Gastrocnemius medialis (tissue), 4 donors: ENCODE measurements around the gene LCAT. TPM values are rescaled to one million over a fixed set of nuclear protein-coding genes. Genes with fewer than 3 reads are reported as not detected.

Source experiments
- ATAC-seq, 2 donors: fragments of 150-250 bp; one replicate each; pipeline ENCODE4 v1.9.1; 2016
- DNase-seq, 2 donors: peaks; one replicate each; pipeline ENCODE4 v3.0.0-alpha.2; 2019
- H3K27ac ChIP-seq, 4 donors: fragments of 200-600 bp; sonication (generic); 1 replicate in 1 of 4; 2 replicates in 3 of 4; pipeline ENCODE4 v1.5.1; 2016 to 2018; ENCODE audit warnings: mild to moderate bottlenecking in 2 of 4, moderate library complexity in 1 of 4
- H3K27me3 ChIP-seq, 3 donors: fragments of 200-600 bp; sonication (generic) in 2 of 3; 1 replicate in 1 of 3; 2 replicates in 2 of 3; pipeline versions ENCODE4 v1.5.1 to v1.6.0; 2016 to 2019; ENCODE audit warnings: mild to moderate bottlenecking in 1 of 3, moderate library complexity in 1 of 3
- H3K36me3 ChIP-seq, 2 donors: fragments of 200-600 bp; sonication (generic) in 1 of 2; one replicate each; pipeline ENCODE4 v1.5.1; 2017 to 2018
- H3K4me1 ChIP-seq, 2 donors: fragments of 200-600 bp; sonication (generic) in 1 of 2; one replicate each; pipeline ENCODE4 v1.5.1; 2016 to 2017; ENCODE audit warnings: mild to moderate bottlenecking in 2 of 2
- H3K4me3 ChIP-seq, 4 donors: fragments of 200-600 bp; sonication (generic) in 3 of 4; 1 replicate in 1 of 4; 2 replicates in 3 of 4; pipeline ENCODE4 v1.5.1; 2016 to 2019; ENCODE audit warnings: mild to moderate bottlenecking in 2 of 4
- H3K9me3 ChIP-seq, 3 donors: fragments of 200-600 bp; sonication (generic) in 2 of 3; 1 replicate in 1 of 3; 2 replicates in 2 of 3; pipeline ENCODE4 v1.5.1; 2016 to 2019
- CTCF ChIP-seq, 5 experiments: fragments of 450-650 bp in 3 of 5; fragments of 200-600 bp in 2 of 5; sonication (generic) in 2 of 5; IDR thresholded peaks in 4 of 5; conservative IDR thresholded peaks in 1 of 5; 1 replicate in 4 of 5; 2 replicates in 1 of 5; pipeline ENCODE4 v1.5.1; 2016 to 2019; ENCODE audit warnings: antibody characterized with exemption in 5 of 5, mild to moderate bottlenecking in 3 of 5, moderate library complexity in 3 of 5
- POLR2A ChIP-seq, 2 donors: fragments of 450-650 bp; IDR thresholded peaks; one replicate each; pipeline ENCODE4 v1.6.1; 2017; ENCODE audit warnings: antibody characterized with exemption in 2 of 2, mild to moderate bottlenecking in 2 of 2, moderate library complexity in 2 of 2
- in situ Hi-C, 4 donors: fragments of 200-750 bp; cut with MboI; loops; one replicate each; pipeline versions ENCODE4 v1.15.0 to v1.8.0; 2017; ENCODE audit warnings: low sequenced_read_pairs in 4 of 4
- intact Hi-C: fragments of 100-400 bp; cut with DNase I; formaldehyde crosslinking; loops from one replicate; pipeline ENCODE4 v1.15.1; 2023; ENCODE audit warnings: low total_unique reads
- total RNA-seq, 4 donors: library from RNA; depleted of rRNA; stranded (reverse); fragments of >200 nt; gene quantifications; one replicate each; pipeline versions ENCODE4 v1.1.0 to v1.2.3, GENCODE V29; 2016

LCAT gene
- total RNA-seq, 4 donors from 2014 or later, result 2.5 to 18.7 (median 3.5) TPM

- Histone ChIP-seq H3K4me1 (peaks cover 42 to 46% of the 10 kb centered on the region in 2 donors), H3K27ac (peak within 1 kb of the TSS; percentile 87 to 95 (median 89)), H3K4me3 (peak within 1 kb of the TSS; percentile 69 to 80 (median 80)), H3K27me3 (no peaks in the 10 kb centered on the region), H3K9me3 (no peaks in the 10 kb centered on the region), H3K36me3 (no peaks in the 10 kb centered on the region)
- peak; percentile 53 to 66 for DNase-seq
- intact Hi-C loops, result no loop called here
- ATAC-seq, result peak; percentile 42 to 62
- in situ Hi-C loops, result no loop called here
- peak; percentile 93 to 94 for TF ChIP-seq POLR2A (IDR thresholded peaks at IDR 0.05)
- peak in 1 of 5 experiments; percentile 16 for TF ChIP-seq CTCF (IDR thresholded peaks at IDR 0.05 in 4 of 5, conservative IDR thresholded peaks at IDR 0.05 in 1 of 5)
Measured at GRCh38 chr16:67968400-67969253, 24.7 kb upstream of the LCAT start, which contains the start of gene SLC12A4. Gene SLC12A4 (minus strand): TSS chr16:67968637. CDS start chr16:67968553, 84 bp downstream.

- intact Hi-C loops (loop anchor here (2.0 kb wide), 1 partner anchor 19 kb away; no protein-coding TSS in a partner anchor), in situ Hi-C loops (no loop called here)
- Histone ChIP-seq H3K27me3 (no peaks in the 10 kb centered on the region), H3K4me3 (peak overlapping the region; percentile 69 to 80 (median 80)), H3K4me1 (peaks cover 49 to 52% of the 10 kb centered on the region in 2 donors), H3K9me3 (no peaks in the 10 kb centered on the region), H3K27ac (peak overlapping the region; percentile 87 to 95 (median 89)), H3K36me3 (no peaks in the 10 kb centered on the region)
- ATAC-seq, result peak; percentile 17 to 19
- no peak for DNase-seq
- no peak for TF ChIP-seq CTCF (IDR thresholded peaks at IDR 0.05 in 4 of 5, conservative IDR thresholded peaks at IDR 0.05 in 1 of 5)
- no peak for TF ChIP-seq POLR2A (IDR thresholded peaks at IDR 0.05)
Measured at GRCh38 chr16:67967958-67968399, 24.1 kb upstream of the LCAT start.

- Histone ChIP-seq H3K27ac (peak overlapping the region; percentile 87 to 95 (median 89)), H3K27me3 (no peaks in the 10 kb centered on the region), H3K9me3 (no peaks in the 10 kb centered on the region), H3K4me1 (peaks cover 55 to 58% of the 10 kb centered on the region in 2 donors), H3K4me3 (peak overlapping the region; percentile 69 to 80 (median 80)), H3K36me3 (no peaks in the 10 kb centered on the region)
- in situ Hi-C loops (no loop called here), intact Hi-C loops (loop anchor here (2.0 kb wide), 1 partner anchor 19 kb away; no protein-coding TSS in a partner anchor)
- ATAC-seq (no peak), DNase-seq (no peak)
- TF ChIP-seq POLR2A (IDR thresholded peaks at IDR 0.05) (no peak), CTCF (IDR thresholded peaks at IDR 0.05 in 4 of 5, conservative IDR thresholded peaks at IDR 0.05 in 1 of 5) (no peak)
Measured at GRCh38 chr16:67967183-67967957, 23.4 kb upstream of the LCAT start.

- TF ChIP-seq POLR2A (IDR thresholded peaks at IDR 0.05), result no peak
- TF ChIP-seq CTCF (IDR thresholded peaks at IDR 0.05 in 4 of 5, conservative IDR thresholded peaks at IDR 0.05 in 1 of 5), result no peak
- no peak for ATAC-seq
- H3K27me3 ChIP-seq, result no peaks in the 10 kb centered on the region
- no peaks in the 10 kb centered on the region for H3K36me3 ChIP-seq
- peaks cover 62 to 65% of the 10 kb centered on the region in 2 donors for H3K4me1 ChIP-seq
- H3K27ac ChIP-seq, result peak overlapping the region; percentile 87 to 95 (median 89)
- in situ Hi-C loops, result no loop called here
- H3K9me3 ChIP-seq, result no peaks in the 10 kb centered on the region
- intact Hi-C loops, result loop anchor here (2.0 kb wide), 1 partner anchor 20 kb away; no protein-coding TSS in a partner anchor
- peak in 1 of 2 donors; percentile 48 for DNase-seq
- peak overlapping the region; percentile 69 to 80 (median 80) for H3K4me3 ChIP-seq
Measured at GRCh38 chr16:67966549-67967182, 22.7 kb upstream of the LCAT start.
